Stimulated activated CD4-positive, alpha-beta T cell treated with anti-CD3 and anti-CD28 coated beads, Interleukin-12 subunit alpha, Interleukin-12 subunit beta, amount 100 ng/mL, for 24 hours (primary cell): ENCODE results near the gene AP3D1.

Experiments used
- DNase-seq, 2 experiments: peaks; one replicate each; pipeline ENCODE4 v3.0.0-alpha.2; 2020; ENCODE audit warnings: low read depth in 2 of 2

The AP3D1 gene

GRCh38 chr19:2181633-2181997, 30.2 kb upstream of the AP3D1 start:
- no peak for DNase-seq

GRCh38 chr19:2180881-2181632, 29.7 kb upstream of the AP3D1 start:
- DNase-seq = no peak

DNA sequence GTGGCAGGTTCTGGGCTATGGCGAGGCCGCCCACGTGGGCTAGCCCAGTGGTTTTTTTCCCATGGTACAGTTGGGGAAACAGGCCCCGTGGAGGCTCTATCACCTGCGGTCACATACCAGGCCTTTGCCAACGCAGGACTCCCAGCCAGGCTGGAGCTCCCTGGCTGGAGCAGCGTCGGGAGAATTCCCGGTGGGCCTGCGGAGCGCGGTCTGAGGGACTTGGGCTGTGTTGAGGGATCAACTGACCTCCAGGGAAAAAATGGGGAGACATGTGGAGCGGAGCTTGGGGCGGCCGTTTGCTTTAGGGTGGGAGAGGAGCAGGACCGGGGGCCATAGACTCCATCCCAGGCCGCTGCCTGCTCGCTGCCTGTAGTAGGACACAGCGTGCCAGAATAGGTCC, 28.7 kb upstream of the AP3D1 start:
- no peak for DNase-seq

DNA sequence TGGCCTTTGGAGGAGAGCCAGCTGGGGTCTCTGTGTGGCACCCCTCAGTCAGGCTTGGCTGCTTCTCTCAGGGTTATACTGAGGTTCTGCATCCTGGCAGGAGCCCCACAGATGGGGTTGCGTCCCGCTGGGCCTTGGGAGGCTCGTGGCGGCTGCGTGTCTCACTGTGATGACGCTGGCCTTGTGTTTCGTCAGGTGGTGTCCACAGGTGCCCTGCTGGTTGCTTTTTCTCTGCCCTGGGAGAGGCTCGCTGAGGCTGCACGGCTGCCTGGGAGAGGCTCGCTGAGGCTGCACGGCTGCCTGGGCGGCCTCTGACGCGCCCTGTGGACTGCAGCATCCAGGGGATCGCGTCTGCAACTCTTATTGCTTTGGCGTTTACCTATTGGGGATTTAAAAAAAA, 27.7 kb upstream of the AP3D1 start:
- no peak for DNase-seq

- no peak for DNase-seq
Observed at GRCh38 chr19:2176337-2176994, 25.1 kb upstream of the AP3D1 start.

- DNase-seq = no peak
Observed at GRCh38 chr19:2175742-2176141, 24.4 kb upstream of the AP3D1 start.

DNA sequence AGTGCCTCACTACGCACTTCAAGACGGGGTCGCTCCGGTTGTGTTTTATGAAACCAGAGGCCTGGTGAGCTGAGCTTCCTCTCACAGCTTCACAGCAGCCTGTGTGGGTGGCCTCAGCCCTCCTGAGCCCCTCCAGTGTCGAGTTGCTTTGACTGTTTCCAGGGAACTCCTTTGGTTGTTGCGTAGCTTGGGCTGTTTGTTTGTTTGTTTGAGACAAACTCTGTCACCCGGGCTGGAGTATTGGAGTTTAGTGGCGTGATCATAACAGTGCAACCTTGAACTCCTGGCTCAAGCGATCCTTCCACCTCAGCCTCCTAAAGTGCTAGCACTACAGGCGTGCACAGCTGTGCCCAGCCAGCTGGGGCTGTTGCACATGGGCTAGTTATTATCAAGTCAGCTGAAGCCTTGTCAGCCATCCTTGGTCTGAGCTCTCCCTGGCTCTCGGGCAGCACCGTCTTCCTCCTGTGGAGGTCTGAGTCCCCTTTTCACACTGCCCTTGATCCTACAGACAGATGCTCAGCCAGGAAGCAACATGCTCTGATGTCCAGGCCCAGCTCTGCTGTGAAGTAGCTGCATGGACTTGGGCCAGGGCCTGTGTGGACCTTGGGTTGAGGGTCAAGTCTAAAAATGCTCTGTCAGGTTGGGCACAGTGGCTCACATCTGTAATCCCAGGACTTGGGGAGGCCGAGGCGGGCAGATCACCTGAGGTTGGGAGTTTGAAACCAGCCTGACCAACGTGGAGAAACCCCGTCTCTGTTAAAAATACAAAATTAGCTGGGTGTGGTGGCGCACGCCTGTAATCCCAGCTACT, 22.6 kb upstream of the AP3D1 start:
- no peak for DNase-seq

- no peak for DNase-seq
Observed at GRCh38 chr19:2173388-2173766, 22.0 kb upstream of the AP3D1 start.

DNA sequence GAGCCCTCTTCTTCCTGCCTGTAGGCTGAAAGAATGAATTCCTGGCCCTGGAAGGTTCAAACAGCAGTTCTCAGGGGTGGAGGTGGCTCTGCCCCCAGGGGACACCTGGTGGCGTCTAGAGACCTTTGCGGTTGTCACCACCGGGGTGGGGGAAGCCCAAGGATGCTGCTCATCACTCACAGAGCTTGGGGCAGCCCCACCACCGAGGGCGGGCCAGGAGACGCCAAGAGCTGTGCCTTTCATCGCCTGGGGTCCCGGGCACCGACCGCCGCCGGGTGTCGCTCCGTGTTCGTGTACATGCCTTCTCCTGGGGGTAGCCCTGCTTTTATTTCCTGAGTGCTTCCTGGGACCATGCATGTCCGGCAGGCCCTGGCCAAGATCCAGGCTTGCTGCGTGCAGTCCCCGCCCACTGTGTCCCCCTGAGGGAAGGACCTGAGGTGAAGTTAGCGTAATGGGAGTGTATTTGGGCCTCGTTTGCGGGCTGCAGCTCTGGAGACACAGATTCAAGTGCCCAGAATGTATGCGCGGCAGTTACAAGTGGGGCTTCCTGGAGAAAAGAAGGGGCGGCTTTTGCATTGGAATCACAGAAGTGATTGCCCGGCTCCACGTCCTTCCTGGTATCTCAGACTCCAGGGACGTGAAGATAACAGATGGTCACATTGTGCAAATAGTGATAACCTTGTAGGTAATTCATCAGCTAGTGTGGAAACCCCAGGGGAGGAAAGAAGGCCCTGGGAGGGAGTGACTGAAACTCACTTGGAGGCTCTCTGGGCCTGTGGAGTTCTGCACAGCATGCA, 20.2 kb upstream of the AP3D1 start:
- DNase-seq = peak; percentile 64 to 73

DNA sequence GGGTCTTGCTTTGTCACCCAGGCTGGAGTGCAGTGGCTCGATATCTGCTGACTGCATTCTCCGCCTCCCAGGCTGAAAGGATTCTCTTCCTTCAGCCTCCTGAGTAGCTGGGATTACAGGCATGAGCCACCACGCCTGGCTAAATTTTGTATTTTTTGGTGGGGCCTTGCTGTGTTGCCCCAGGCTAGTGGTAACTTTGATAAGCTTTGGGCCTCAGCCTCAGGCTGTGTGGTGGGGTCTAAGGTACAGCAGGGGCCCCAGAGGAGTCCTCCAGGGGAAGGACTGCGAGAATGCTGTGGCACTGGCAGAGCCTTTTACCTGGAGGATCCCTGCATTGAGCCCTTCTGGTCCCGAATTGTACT, 19.6 kb upstream of the AP3D1 start:
- no peak for DNase-seq

DNA sequence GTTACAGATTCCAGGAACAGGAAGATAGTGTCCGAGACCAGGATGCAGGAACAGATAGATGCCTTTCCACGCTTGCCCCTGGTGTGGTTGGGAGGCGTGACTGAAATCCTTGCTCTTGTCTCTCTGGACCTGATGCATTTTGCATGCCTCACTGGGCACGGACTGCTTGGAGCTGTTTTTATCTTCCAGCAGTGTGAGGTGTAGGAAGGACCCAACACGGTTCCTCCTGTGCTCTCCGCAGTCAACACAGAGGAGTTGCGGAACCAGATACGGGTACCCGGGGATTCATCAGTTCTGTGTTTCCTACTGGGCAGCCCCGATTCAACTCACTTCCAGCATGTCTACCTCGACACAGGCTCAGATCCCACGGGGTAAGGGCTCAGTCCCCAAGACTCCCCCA, 18.9 kb upstream of the AP3D1 start:
- DNase-seq = no peak

DNA sequence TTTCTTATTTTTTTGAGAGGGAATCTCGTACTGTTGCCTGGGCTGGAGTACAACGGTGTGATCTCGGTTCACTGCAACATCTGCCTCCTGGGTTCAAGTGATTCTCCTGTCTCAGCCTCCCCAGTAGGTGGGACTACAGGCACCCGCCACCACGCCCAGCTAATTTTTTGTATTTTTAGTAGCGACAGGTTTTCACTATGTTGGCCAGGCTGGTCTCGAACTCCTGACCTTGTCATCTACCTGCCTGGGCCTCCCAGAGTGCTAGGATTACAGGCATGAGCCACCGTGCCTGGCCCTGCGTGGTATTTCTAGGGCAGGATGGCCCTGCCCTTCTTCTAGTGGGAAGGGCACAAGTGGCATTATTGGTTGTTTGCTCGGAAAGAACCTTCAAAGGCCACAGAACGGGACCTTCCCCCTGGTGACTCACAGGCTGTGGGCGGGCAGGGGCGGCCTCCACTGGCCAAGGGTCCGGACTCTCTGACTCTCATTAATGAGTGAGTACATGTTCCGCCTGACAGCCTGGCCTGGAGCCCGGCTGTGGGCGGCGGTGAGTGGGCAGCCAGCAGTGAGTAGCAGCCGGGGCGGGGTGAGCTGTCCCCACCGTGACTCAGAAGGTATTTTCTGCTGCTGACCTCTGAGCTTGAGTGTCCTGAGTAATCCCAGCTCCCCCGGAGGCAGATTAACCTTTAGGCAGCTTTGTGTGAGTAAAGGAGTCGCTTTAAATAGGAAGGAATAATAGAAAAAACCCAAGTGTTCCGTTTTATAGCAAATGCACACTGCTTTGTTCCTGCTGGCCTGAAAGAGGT, 17.5 kb upstream of the AP3D1 start:
- DNase-seq = peak in 1 of 2 experiments; percentile 70

GRCh38 chr19:2167896-2168618, 16.7 kb upstream of the AP3D1 start:
- no peak for DNase-seq

GRCh38 chr19:2166741-2167738, 15.7 kb upstream of the AP3D1 start:
- DNase-seq = no peak

GRCh38 chr19:2164020-2164998, 12.9 kb upstream of the AP3D1 start:
- no peak for DNase-seq

DNA sequence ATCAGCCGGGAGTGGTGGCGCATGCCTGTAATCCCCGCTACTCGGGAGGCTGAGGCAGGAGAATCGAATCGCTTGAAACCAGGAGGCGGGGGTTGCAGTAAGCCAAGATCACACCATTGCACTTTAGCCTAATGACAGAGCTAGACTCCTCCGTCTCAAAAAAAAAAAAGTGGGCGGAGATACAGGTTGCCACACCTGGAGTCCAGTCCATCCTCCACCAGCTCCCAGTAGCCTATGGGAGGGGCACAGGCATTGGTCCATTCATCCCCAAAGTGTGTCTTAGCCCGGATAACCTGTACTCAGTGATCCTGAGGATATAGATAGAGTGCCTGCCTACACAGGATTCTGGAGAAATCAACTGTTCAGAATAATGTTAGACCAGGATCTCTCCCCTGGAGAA, 9.0 kb upstream of the AP3D1 start:
- DNase-seq = no peak

- no peak for DNase-seq
Observed at GRCh38 chr19:2157452-2157851, 6.1 kb upstream of the AP3D1 start.

DNA sequence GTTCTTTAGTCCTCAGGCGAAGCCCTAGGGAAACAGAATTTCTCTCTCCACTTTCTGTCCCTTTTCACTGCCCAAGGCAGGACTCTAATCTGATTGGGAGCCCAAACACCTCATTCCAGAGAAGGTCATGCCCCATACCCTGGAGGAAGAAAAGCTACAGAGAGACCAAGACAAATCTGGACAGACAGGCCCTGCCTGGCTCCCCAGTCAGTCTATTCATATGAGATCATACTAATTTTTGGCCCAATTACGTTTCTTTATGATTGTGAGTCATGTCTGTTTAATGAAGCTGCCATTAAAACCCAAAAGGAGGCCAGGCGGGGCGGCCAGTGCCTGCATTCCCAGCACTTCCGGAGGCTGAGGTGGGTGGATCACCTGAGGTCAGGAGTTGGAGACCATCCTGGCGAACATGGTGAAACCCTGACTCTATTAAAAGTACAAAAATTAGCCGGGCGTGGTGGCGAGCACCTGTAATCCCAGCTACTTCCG, 3.3 kb upstream of the AP3D1 start:
- no peak for DNase-seq
